A673 (cell line): ENCODE results near the gene PRSS21.

Experiments used
- EZH2 ChIP-seq: fragments of 200-600 bp; sonication (generic); IDR thresholded peaks from 2 replicates; pipeline ENCODE4 v1.6.1; 2017; ENCODE audit warnings: borderline replicate concordance, low read depth, mild to moderate bottlenecking, mixed read lengths, antibody characterized with exemption, low read length; ENCODE audit not compliant: poor library complexity, severe bottlenecking
- TF ChIP-seq, protein P1 (sequence below): fragments of 300-800, 200-600 bp; sonication (generic); conservative IDR thresholded peaks from 2 replicates; pipeline ENCODE4 v1.5.1; 2017; ENCODE audit warnings: low read depth, mild to moderate bottlenecking, antibody characterized with exemption, low read length, moderate library complexity, mixed read lengths

DNA sequence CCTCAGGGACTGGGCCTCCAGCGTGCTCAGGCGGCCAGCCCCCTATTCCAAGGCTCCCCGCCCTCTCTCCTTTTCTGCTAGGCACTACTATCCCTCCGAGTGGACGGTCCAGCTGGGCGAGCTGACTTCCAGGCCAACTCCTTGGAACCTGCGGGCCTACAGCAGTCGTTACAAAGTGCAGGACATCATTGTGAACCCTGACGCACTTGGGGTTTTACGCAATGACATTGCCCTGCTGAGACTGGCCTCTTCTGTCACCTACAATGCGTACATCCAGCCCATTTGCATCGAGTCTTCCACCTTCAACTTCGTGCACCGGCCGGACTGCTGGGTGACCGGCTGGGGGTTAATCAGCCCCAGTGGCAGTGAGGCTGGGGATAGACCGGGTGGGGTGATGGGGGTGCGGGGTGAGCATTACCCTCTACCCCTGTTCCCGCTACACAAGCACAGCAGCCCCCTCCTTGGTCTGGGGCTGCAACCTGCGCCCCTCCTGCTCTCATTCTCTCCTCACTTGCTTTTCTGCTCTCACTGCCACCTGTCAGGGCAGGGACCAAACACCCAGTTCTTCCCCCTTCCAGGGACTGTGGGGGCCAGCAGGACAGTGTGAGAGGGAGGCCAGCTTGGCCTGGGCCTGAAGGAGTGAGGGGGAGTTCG lies 17.7 kb upstream of the PRSS21 start:
- TF ChIP-seq, protein P1, sequence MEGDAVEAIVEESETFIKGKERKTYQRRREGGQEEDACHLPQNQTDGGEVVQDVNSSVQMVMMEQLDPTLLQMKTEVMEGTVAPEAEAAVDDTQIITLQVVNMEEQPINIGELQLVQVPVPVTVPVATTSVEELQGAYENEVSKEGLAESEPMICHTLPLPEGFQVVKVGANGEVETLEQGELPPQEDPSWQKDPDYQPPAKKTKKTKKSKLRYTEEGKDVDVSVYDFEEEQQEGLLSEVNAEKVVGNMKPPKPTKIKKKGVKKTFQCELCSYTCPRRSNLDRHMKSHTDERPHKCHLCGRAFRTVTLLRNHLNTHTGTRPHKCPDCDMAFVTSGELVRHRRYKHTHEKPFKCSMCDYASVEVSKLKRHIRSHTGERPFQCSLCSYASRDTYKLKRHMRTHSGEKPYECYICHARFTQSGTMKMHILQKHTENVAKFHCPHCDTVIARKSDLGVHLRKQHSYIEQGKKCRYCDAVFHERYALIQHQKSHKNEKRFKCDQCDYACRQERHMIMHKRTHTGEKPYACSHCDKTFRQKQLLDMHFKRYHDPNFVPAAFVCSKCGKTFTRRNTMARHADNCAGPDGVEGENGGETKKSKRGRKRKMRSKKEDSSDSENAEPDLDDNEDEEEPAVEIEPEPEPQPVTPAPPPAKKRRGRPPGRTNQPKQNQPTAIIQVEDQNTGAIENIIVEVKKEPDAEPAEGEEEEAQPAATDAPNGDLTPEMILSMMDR, result no peak
- TF ChIP-seq EZH2, result no peak
